HCT116 (cell line): ENCODE measurements around the gene CFAP46. TPM values are rescaled to one million over a fixed set of nuclear protein-coding genes. Genes with fewer than 3 reads are reported as not detected.

Source experiments
- ATAC-seq: fragments of 200-7000 bp; cut with Tn5 transposase; 2 replicates; pipeline ENCODE4 v1.9.1; 2020; ENCODE audit warnings: mild to moderate bottlenecking, moderate library complexity
- BruUV-seq: library from RNA; stranded (reverse); fragments of 400-500 nt; replicated peaks from 2 replicates; lab custom pipeline; 2021; lab: Mats Ljungman, UMichigan
- CTCF ChIA-PET: fragments of 300-600 bp; sonication (Branson Sonifier 250); formaldehyde crosslinking; loops from one replicate; lab custom pipeline; 2021; ENCODE audit warnings: antibody characterized with exemption; lab: Charles Lee
- POLR2A ChIA-PET: fragments of 300-600, 350-600 bp; sonication (Branson Sonifier 250); formaldehyde crosslinking; loops from one replicate; lab custom pipeline; 2021; ENCODE audit warnings: antibody characterized with exemption; lab: Charles Lee
- RAD21 ChIA-PET, 2 experiments: fragments of 300-600 bp; sonication (Branson Sonifier 250); formaldehyde crosslinking; loops; one replicate each; lab custom pipeline; 2023; ENCODE audit warnings: low total read pairs in 2 of 2; ENCODE audit not compliant: uncharacterized antibody in 2 of 2, unreplicated experiment in 2 of 2, low non-redundant PET in 1 of 2; lab: Charles Lee
- DNase-seq: peaks from one replicate; pipeline ENCODE4 v3.0.0-alpha.2; 2010; ENCODE audit warnings: low read depth, low spot score
- H2AFZ ChIP-seq: fragments of 200-600 bp; shearing (Covaris generic), sonication (generic); 2 replicates; pipeline ENCODE4 v1.6.1; 2017; ENCODE audit warnings: low read depth, mixed run types, mixed read lengths, antibody characterized with exemption, low read length; ENCODE audit not compliant: poor library complexity, severe bottlenecking
- H3K27ac ChIP-seq: 2 replicates; pipeline ENCODE4 v1.5.1; 2012; ENCODE audit warnings: low read depth, low read length
- H3K27me3 ChIP-seq: fragments of 200-600 bp; sonication (generic); 2 replicates; pipeline ENCODE4 v1.6.1; 2016; ENCODE audit warnings: mixed run types, low read length, mixed read lengths; ENCODE audit not compliant: insufficient read depth
- H3K36me3 ChIP-seq, 2 experiments: fragments of 200-500 bp in 1 of 2; fragments of 200-600 bp in 1 of 2; sonication (Bioruptor generic) in 1 of 2; sonication (generic) in 1 of 2; 2 replicates each; pipeline versions ENCODE4 v1.5.1 to v1.6.1; 2014 to 2016; ENCODE audit warnings: low read length in 2 of 2, inconsistent platforms in 1 of 2, mixed read lengths in 1 of 2, mixed run types in 1 of 2; ENCODE audit not compliant: insufficient read depth in 2 of 2, control insufficient read depth in 1 of 2
- H3K4me1 ChIP-seq, 2 experiments: fragments of 200-600 bp in 1 of 2; sonication (generic) in 1 of 2; 2 replicates each; pipeline versions ENCODE4 v1.5.1 to v1.6.1; 2012 to 2017; ENCODE audit warnings: low read length in 2 of 2, inconsistent platforms in 1 of 2, mild to moderate bottlenecking in 1 of 2, mixed read lengths in 1 of 2, mixed run types in 1 of 2, moderate library complexity in 1 of 2; ENCODE audit not compliant: insufficient read depth in 2 of 2, control insufficient read depth in 1 of 2
- H3K4me2 ChIP-seq: fragments of 200-600 bp; sonication (generic); 2 replicates; pipeline ENCODE4 v1.6.1; 2017; ENCODE audit warnings: mixed run types, low read length, mixed read lengths
- H3K4me3 ChIP-seq, 2 experiments: fragments of 200-600 bp in 1 of 2; sonication (generic) in 1 of 2; replicated peaks in 1 of 2; 2 replicates each; pipeline ENCODE4 v1.5.1; 2011 to 2016; ENCODE audit warnings: low read length in 2 of 2, control low read depth in 1 of 2, low read depth in 1 of 2, mild to moderate bottlenecking in 1 of 2, mixed read lengths in 1 of 2, mixed run types in 1 of 2
- H3K79me2 ChIP-seq: fragments of 200-600 bp; sonication (generic); 2 replicates; pipeline ENCODE4 v1.6.1; 2017; ENCODE audit warnings: mild to moderate bottlenecking, mixed run types, low read length, moderate library complexity, mixed read lengths; ENCODE audit not compliant: insufficient read depth
- H3K9ac ChIP-seq: fragments of 200-600 bp; sonication (generic); 2 replicates; pipeline ENCODE4 v1.6.1; 2016; ENCODE audit warnings: low read length, mixed read lengths
- H3K9me2 ChIP-seq: fragments of 200-600 bp; sonication (generic), shearing (Covaris generic); 2 replicates; pipeline ENCODE4 v1.6.1; 2017; ENCODE audit warnings: mixed run types, mild to moderate bottlenecking, moderate library complexity; ENCODE audit not compliant: insufficient read depth
- H3K9me3 ChIP-seq, 2 experiments: fragments of 200-500 bp in 1 of 2; fragments of 200-600 bp in 1 of 2; sonication (Bioruptor generic) in 1 of 2; sonication (generic) in 1 of 2; 2 replicates each; pipeline ENCODE4 v1.6.1; 2014 to 2017; ENCODE audit warnings: low read length in 2 of 2, mixed read lengths in 2 of 2, inconsistent platforms in 1 of 2, low read depth in 1 of 2, mild to moderate bottlenecking in 1 of 2, mixed run types in 1 of 2, moderate library complexity in 1 of 2; ENCODE audit not compliant: control insufficient read depth in 1 of 2, insufficient read depth in 1 of 2
- H4K20me1 ChIP-seq: fragments of 200-600 bp; sonication (generic), shearing (Covaris generic); 2 replicates; pipeline ENCODE4 v1.6.1; 2017; ENCODE audit warnings: mixed run types, mild to moderate bottlenecking, moderate library complexity; ENCODE audit not compliant: insufficient read depth
- ATF3 ChIP-seq: IDR thresholded peaks from 2 replicates; pipeline ENCODE4 v1.6.1; 2012
- CBX3 ChIP-seq: IDR thresholded peaks from 2 replicates; pipeline ENCODE4 v1.6.1; 2012; ENCODE audit warnings: low read depth
- ELF1 ChIP-seq: IDR thresholded peaks from 2 replicates; pipeline ENCODE4 v1.6.1; 2012; ENCODE audit warnings: low read depth, borderline replicate concordance
- EZH2 ChIP-seq: fragments of 200-600 bp; sonication (generic); IDR thresholded peaks from 2 replicates; pipeline ENCODE4 v1.6.1; 2017; ENCODE audit warnings: antibody characterized with exemption, mixed run types
- FOSL1 ChIP-seq: IDR thresholded peaks from 2 replicates; pipeline ENCODE4 v1.6.1; 2012; ENCODE audit warnings: low read depth
- JUND ChIP-seq: IDR thresholded peaks from 2 replicates; pipeline ENCODE4 v1.6.1; 2012
- MAX ChIP-seq: IDR thresholded peaks from 2 replicates; pipeline ENCODE4 v1.6.1; 2012
- POLR2A ChIP-seq: IDR thresholded peaks from 2 replicates; pipeline ENCODE4 v1.7.0; 2011; ENCODE audit warnings: borderline replicate concordance; ENCODE audit not compliant: insufficient read depth, insufficient read length; ENCODE audit errors: extremely low read depth
- POLR2AphosphoS5 ChIP-seq: IDR thresholded peaks from 2 replicates; pipeline ENCODE4 v1.6.1; 2011; ENCODE audit warnings: mild to moderate bottlenecking, low read depth, low read length, moderate library complexity
- RAD21 ChIP-seq: IDR thresholded peaks from 2 replicates; pipeline ENCODE4 v1.6.1; 2012; ENCODE audit warnings: low read depth, mild to moderate bottlenecking
- REST ChIP-seq: IDR thresholded peaks from 2 replicates; pipeline ENCODE4 v1.6.1; 2012; ENCODE audit warnings: low read depth
- SRF ChIP-seq: IDR thresholded peaks from 2 replicates; pipeline ENCODE4 v1.6.1; 2012; ENCODE audit warnings: low read depth
- TCF7L2 ChIP-seq: IDR thresholded peaks from 2 replicates; pipeline ENCODE4 v1.7.0; 2011; ENCODE audit warnings: borderline replicate concordance, inconsistent platforms; ENCODE audit not compliant: insufficient read depth, insufficient read length; ENCODE audit errors: extremely low read depth
- intact Hi-C: fragments of 100-400 bp; cut with micrococcal nuclease; formaldehyde crosslinking; loops from 2 replicates; pipeline ENCODE4 v1.10.0; 2022
- total RNA-seq: library from RNA; stranded (reverse); gene quantifications from one replicate; pipeline ENCODE4 v1.2.1, GENCODE V29; 2021; ENCODE audit not compliant: unreplicated experiment

Gene CFAP46
- total RNA-seq, 1 experiment from 2014 or later = 1.4 TPM

DNA sequence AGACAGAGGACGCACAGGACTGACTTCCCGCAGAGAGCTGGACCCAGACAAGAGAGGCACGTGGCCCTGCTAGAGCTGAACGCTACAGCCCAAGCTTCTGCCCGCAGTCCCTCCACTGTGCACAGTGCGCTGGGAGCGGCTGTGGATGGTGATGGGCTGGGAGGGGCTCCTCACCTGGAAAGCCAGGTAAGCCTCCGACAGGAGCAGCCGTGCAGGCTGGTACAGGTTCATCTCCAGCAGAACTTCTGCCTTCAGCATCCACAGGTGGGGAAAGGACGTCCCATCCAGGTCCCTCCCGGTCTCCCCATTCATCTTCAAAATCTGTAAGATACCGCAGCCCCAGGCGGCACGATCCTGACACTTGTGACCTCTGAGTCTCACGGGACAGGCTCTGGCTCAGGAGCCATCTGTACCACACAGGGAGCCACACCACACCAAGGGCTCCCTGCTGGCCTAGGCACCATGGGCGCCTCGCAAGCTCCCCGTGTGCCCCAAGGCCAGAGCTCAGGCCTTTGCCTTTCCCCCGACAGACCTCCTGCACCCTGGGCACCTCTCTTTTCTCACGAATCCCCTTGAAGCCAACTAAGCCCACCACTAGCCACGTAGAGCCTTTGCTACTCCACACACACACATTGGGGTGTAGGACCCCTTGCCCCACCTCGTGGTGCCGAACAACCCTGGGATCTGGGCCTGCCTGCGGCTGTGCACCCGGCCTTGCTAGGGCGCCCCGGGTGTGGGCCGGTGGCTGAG, 76.3 kb downstream of the CFAP46 start:
- no peaks in the 10 kb centered on the region for H4K20me1 ChIP-seq
- DNase-seq (no peak), ATAC-seq (no peak)
- H3K4me2 ChIP-seq = no peak overlapping the region
- H3K4me3 ChIP-seq = no peak overlapping the region
- no peaks in the 10 kb centered on the region for H3K4me1 ChIP-seq
- RAD21 ChIA-PET = no interaction called here
- H3K36me3 ChIP-seq = no peaks in the 10 kb centered on the region
- H2AFZ ChIP-seq = no peak overlapping the region
- no peaks in the 10 kb centered on the region for H3K79me2 ChIP-seq
- no peaks in the 10 kb centered on the region for H3K9me2 ChIP-seq
- POLR2A ChIA-PET = no interaction called here
- no peaks in the 10 kb centered on the region for H3K9me3 ChIP-seq
- H3K27ac ChIP-seq = no peak overlapping the region
- TF ChIP-seq TCF7L2 = no peak
- no peak for TF ChIP-seq ATF3
- no peak for TF ChIP-seq JUND
- no peak for TF ChIP-seq ELF1
- TF ChIP-seq CBX3 = no peak
- no peak for TF ChIP-seq RAD21
- no peak for TF ChIP-seq POLR2AphosphoS5
- no peak for TF ChIP-seq MAX
- intact Hi-C loops = no loop called here
- CTCF ChIA-PET = no interaction called here
- no TSS peak for BruUV-seq
- H3K9ac ChIP-seq = no peak overlapping the region
- no peaks in the 10 kb centered on the region for H3K27me3 ChIP-seq

DNA sequence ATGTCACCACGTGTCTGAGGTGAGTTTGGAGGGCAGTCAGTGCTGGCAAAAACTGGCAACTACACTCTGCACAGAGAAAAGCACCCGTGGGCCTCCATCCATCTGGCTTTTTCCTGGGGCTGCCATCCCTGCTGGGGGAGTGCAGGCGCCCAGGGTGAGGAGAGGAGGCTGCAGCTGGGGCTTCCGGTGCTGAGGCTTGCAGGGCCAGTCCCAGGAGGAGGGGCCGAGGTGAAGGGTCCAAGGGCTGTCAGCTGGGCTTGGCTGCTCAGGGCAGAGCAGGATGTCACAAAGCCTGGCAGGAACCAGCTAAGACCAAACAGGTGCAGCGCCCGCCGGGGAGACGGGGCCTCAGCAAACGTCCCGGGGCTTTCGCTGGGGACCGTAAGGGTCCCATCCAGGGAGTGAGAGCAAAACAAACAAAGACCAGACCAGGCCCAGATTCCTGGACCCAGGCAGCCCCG, 77.2 kb downstream of the CFAP46 start:
- ChIA-PET RAD21 (no interaction called here), CTCF (no interaction called here), POLR2A (no interaction called here)
- H3K4me2 ChIP-seq = no peak overlapping the region
- H3K9me2 ChIP-seq = no peaks in the 10 kb centered on the region
- no peaks in the 10 kb centered on the region for H3K36me3 ChIP-seq
- H3K9ac ChIP-seq = no peak overlapping the region
- H2AFZ ChIP-seq = no peak overlapping the region
- no peaks in the 10 kb centered on the region for H3K79me2 ChIP-seq
- no peaks in the 10 kb centered on the region for H3K4me1 ChIP-seq
- H3K27me3 ChIP-seq = no peaks in the 10 kb centered on the region
- TF ChIP-seq POLR2AphosphoS5 (no peak), EZH2 (no peak), CBX3 (no peak), FOSL1 (no peak), REST (no peak), POLR2A (no peak), RAD21 (no peak), ATF3 (no peak), SRF (no peak)
- BruUV-seq = no TSS peak
- H3K9me3 ChIP-seq = no peaks in the 10 kb centered on the region
- ATAC-seq (no peak), DNase-seq (no peak)
- no peaks in the 10 kb centered on the region for H4K20me1 ChIP-seq
- no peak overlapping the region for H3K4me3 ChIP-seq
- intact Hi-C loops = no loop called here
- no peak overlapping the region for H3K27ac ChIP-seq
